OCI-LY1 (cell line): Measurements from ENCODE around the gene RNF212.

Source experiments
- EZH2 ChIP-seq: fragments of 200-600 bp; sonication (generic), shearing (Covaris generic); IDR thresholded peaks from 2 replicates; pipeline ENCODE4 v1.8.0; 2017; ENCODE audit warnings: borderline replicate concordance, mixed run types, mild to moderate bottlenecking, antibody characterized with exemption, low read length, moderate library complexity, mixed read lengths
- TF ChIP-seq, protein P1 (sequence below): fragments of 200-600 bp; sonication (generic), shearing (Covaris generic); IDR thresholded peaks from 2 replicates; pipeline ENCODE4 v1.5.1; 2017; ENCODE audit warnings: mild to moderate bottlenecking, antibody characterized with exemption, low read length, moderate library complexity, mixed read lengths

GRCh38 chr4:1113311-1114009 lies at the start of gene RNF212:
- TF ChIP-seq, protein P1, sequence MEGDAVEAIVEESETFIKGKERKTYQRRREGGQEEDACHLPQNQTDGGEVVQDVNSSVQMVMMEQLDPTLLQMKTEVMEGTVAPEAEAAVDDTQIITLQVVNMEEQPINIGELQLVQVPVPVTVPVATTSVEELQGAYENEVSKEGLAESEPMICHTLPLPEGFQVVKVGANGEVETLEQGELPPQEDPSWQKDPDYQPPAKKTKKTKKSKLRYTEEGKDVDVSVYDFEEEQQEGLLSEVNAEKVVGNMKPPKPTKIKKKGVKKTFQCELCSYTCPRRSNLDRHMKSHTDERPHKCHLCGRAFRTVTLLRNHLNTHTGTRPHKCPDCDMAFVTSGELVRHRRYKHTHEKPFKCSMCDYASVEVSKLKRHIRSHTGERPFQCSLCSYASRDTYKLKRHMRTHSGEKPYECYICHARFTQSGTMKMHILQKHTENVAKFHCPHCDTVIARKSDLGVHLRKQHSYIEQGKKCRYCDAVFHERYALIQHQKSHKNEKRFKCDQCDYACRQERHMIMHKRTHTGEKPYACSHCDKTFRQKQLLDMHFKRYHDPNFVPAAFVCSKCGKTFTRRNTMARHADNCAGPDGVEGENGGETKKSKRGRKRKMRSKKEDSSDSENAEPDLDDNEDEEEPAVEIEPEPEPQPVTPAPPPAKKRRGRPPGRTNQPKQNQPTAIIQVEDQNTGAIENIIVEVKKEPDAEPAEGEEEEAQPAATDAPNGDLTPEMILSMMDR = no peak
- no peak for TF ChIP-seq EZH2
